ENCODE results near the gene CCDC171. TPM values are rescaled to one million over a fixed set of nuclear protein-coding genes. Genes with fewer than 3 reads are reported as not detected.

CCDC171 gene
- total RNA-seq, 1 donor from 2014 or later, result 1.2 TPM

DNA sequence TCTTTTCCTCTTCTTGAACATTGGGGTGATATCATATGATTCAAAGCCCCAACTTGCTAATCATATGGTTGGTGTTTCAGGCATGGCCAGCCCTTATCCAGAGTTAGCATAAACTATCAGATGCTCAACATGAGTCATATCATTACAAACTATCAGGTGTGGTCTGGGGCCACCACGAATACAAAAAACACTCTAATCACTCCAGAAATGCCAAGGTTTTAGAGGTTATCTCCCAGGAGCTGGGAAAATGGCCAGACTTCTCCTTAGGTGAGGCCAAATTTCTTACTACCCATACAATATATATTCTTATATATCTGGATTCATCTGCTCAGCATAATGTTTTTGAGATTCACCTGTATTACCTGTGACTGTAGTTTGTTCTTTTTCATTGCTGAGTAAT is 210.5 kb downstream of the CCDC171 start:
- Mint-ChIP-seq H3K27ac (ENCODE audit: unreplicated experiment) (no peak overlapping the region), H3K4me1 (ENCODE audit: low read depth, unreplicated experiment) (no peaks in the 10 kb centered on the region), H3K4me3 (ENCODE audit: unreplicated experiment) (no peak overlapping the region), H3K36me3 (ENCODE audit: low read depth, unreplicated experiment) (no peaks in the 10 kb centered on the region), H3K27me3 (ENCODE audit: low read depth, unreplicated experiment) (no peaks in the 10 kb centered on the region), H3K9me3 (ENCODE audit: unreplicated experiment) (no peaks in the 10 kb centered on the region)
- Histone ChIP-seq H3K27ac (ENCODE audit: low read depth, low read length) (no peak overlapping the region), H3K27me3 (ENCODE audit: insufficient read depth, low read length) (no peaks in the 10 kb centered on the region), H3K36me3 (ENCODE audit: insufficient read depth, low read length) (no peaks in the 10 kb centered on the region), H3K4me1 (ENCODE audit: insufficient read depth, low read length) (no peaks in the 10 kb centered on the region), H3K4me3 (ENCODE audit: insufficient read depth, low read depth, low read length) (no peak overlapping the region), H2AFZ (ENCODE audit: low read depth, low read length) (no peak overlapping the region), H3K79me2 (ENCODE audit: insufficient read depth, low read length) (no peaks in the 10 kb centered on the region), H3K9ac (ENCODE audit: low read length) (no peak overlapping the region), H4K20me1 (ENCODE audit: insufficient read depth, low read length) (no peaks in the 10 kb centered on the region), H3K4me2 (ENCODE audit: low read length) (no peak overlapping the region), H3K9me3 (ENCODE audit: insufficient read depth, low read depth, low read length) (no peaks in the 10 kb centered on the region)
- DNase-seq (ENCODE audit: low read depth) (no peak), FAIRE-seq (no peak)
- TF ChIP-seq, protein P1, sequence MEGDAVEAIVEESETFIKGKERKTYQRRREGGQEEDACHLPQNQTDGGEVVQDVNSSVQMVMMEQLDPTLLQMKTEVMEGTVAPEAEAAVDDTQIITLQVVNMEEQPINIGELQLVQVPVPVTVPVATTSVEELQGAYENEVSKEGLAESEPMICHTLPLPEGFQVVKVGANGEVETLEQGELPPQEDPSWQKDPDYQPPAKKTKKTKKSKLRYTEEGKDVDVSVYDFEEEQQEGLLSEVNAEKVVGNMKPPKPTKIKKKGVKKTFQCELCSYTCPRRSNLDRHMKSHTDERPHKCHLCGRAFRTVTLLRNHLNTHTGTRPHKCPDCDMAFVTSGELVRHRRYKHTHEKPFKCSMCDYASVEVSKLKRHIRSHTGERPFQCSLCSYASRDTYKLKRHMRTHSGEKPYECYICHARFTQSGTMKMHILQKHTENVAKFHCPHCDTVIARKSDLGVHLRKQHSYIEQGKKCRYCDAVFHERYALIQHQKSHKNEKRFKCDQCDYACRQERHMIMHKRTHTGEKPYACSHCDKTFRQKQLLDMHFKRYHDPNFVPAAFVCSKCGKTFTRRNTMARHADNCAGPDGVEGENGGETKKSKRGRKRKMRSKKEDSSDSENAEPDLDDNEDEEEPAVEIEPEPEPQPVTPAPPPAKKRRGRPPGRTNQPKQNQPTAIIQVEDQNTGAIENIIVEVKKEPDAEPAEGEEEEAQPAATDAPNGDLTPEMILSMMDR (IDR thresholded peaks at IDR 0.05; ENCODE audit: insufficient read depth, low read depth, low read length), result no peak
- TF ChIP-seq EZH2 (IDR thresholded peaks at IDR 0.05; ENCODE audit: insufficient read depth, low read length), result no peak

DNA sequence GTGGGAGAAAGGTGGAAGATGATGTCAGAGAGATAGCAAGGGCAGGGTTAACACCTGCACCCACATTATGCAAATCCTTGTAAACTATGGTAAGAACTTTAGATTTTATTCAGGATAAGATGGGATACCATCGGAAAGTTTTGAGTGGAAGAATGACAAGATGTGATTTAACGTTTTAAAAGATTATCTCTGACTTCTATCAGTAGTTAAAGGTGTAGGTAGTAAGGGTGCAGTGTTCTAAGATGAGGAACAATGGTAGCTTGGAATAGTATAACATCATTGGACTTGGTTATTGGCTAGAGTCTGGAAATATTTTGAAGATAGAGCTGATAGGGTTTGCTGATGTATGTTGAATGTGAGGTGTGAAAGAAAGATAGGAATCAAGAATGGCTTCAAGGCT is 211.3 kb downstream of the CCDC171 start:
- H3K4me1 Mint-ChIP-seq (ENCODE audit: low read depth, unreplicated experiment), result no peaks in the 10 kb centered on the region
- FAIRE-seq, result no peak

DNA sequence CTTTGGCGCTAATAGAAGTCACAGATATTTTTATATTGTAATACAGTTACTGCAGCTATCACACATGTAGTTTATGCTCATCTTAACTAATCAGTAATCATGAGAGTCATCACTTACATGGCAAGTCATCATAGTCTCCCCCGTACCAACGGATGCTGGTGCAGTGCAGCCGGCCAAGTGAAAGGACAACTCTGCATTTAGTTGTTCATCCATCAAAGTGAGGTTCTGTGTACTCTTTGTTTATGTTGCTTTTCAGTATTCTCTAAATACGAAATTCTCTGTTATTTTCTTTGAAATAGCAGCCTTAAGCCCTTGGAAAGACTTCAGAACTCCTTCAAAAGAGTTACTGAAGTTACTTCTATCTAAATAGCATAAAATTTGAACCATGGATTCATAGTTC is 216.7 kb downstream of the CCDC171 start:
- no peak for FAIRE-seq
- no peaks in the 10 kb centered on the region for H3K79me2 ChIP-seq (ENCODE audit: insufficient read depth, low read length)

More for the DNA sequence above, 211.3 kb downstream of the CCDC171 start:
- H3K27ac Mint-ChIP-seq (ENCODE audit: unreplicated experiment), result no peak overlapping the region
- Histone ChIP-seq H3K9ac (ENCODE audit: low read length) (no peak overlapping the region), H3K27ac (ENCODE audit: low read depth, low read length) (no peak overlapping the region), H3K4me3 (ENCODE audit: insufficient read depth, low read depth, low read length) (no peak overlapping the region), H3K4me2 (ENCODE audit: low read length) (no peak overlapping the region), H4K20me1 (ENCODE audit: insufficient read depth, low read length) (no peaks in the 10 kb centered on the region), H3K36me3 (ENCODE audit: insufficient read depth, low read length) (no peaks in the 10 kb centered on the region), H2AFZ (ENCODE audit: low read depth, low read length) (no peak overlapping the region), H3K9me3 (ENCODE audit: insufficient read depth, low read depth, low read length) (no peaks in the 10 kb centered on the region), H3K4me1 (ENCODE audit: insufficient read depth, low read length) (no peaks in the 10 kb centered on the region), H3K27me3 (ENCODE audit: insufficient read depth, low read length) (no peaks in the 10 kb centered on the region), H3K79me2 (ENCODE audit: insufficient read depth, low read length) (no peaks in the 10 kb centered on the region)
- no peaks in the 10 kb centered on the region for H3K9me3 Mint-ChIP-seq (ENCODE audit: unreplicated experiment)
- H3K27me3 Mint-ChIP-seq (ENCODE audit: low read depth, unreplicated experiment), result no peaks in the 10 kb centered on the region
- H3K4me3 Mint-ChIP-seq (ENCODE audit: unreplicated experiment), result no peak overlapping the region
- no peaks in the 10 kb centered on the region for H3K36me3 Mint-ChIP-seq (ENCODE audit: low read depth, unreplicated experiment)
- DNase-seq (ENCODE audit: low read depth), result no peak
- TF ChIP-seq, protein P1 (IDR thresholded peaks at IDR 0.05; ENCODE audit: insufficient read depth, low read depth, low read length), result no peak
- no peak for TF ChIP-seq EZH2 (IDR thresholded peaks at IDR 0.05; ENCODE audit: insufficient read depth, low read length)

More for the DNA sequence above, 216.7 kb downstream of the CCDC171 start:
- Mint-ChIP-seq H3K36me3 (ENCODE audit: low read depth, unreplicated experiment) (no peaks in the 10 kb centered on the region), H3K4me1 (ENCODE audit: low read depth, unreplicated experiment) (no peaks in the 10 kb centered on the region), H3K4me3 (ENCODE audit: unreplicated experiment) (no peak overlapping the region), H3K27ac (ENCODE audit: unreplicated experiment) (no peak overlapping the region), H3K27me3 (ENCODE audit: low read depth, unreplicated experiment) (no peaks in the 10 kb centered on the region), H3K9me3 (ENCODE audit: unreplicated experiment) (no peaks in the 10 kb centered on the region)
- Histone ChIP-seq H3K4me3 (ENCODE audit: insufficient read depth, low read depth, low read length) (no peak overlapping the region), H3K27me3 (ENCODE audit: insufficient read depth, low read length) (no peaks in the 10 kb centered on the region), H2AFZ (ENCODE audit: low read depth, low read length) (no peak overlapping the region), H3K9ac (ENCODE audit: low read length) (no peak overlapping the region), H3K36me3 (ENCODE audit: insufficient read depth, low read length) (no peaks in the 10 kb centered on the region), H3K4me2 (ENCODE audit: low read length) (no peak overlapping the region), H3K27ac (ENCODE audit: low read depth, low read length) (no peak overlapping the region), H3K9me3 (ENCODE audit: insufficient read depth, low read depth, low read length) (no peaks in the 10 kb centered on the region), H3K4me1 (ENCODE audit: insufficient read depth, low read length) (no peaks in the 10 kb centered on the region), H4K20me1 (ENCODE audit: insufficient read depth, low read length) (no peaks in the 10 kb centered on the region)
- TF ChIP-seq EZH2 (IDR thresholded peaks at IDR 0.05; ENCODE audit: insufficient read depth, low read length), result no peak
- TF ChIP-seq, protein P1 (IDR thresholded peaks at IDR 0.05; ENCODE audit: insufficient read depth, low read depth, low read length), result no peak
- no peak for DNase-seq (ENCODE audit: low read depth)

All from astrocyte (in vitro differentiated cells and primary cell).